Spinal cord (tissue), 10 donors: ENCODE measurements around the gene AGXT. TPM values are rescaled to one million over a fixed set of nuclear protein-coding genes. Genes with fewer than 3 reads are reported as not detected.

Experiments
- DNase-seq, 6 donors: peaks; one replicate each; pipeline versions ENCODE4 v3.0.0 to v3.0.0-alpha.2; 2013 to 2015; ENCODE audit warnings: low spot score in 6 of 6, low read depth in 4 of 6
- H3K27ac ChIP-seq: one replicate; pipeline ENCODE4 v1.5.1; 2013; ENCODE audit warnings: low read depth, low read length, control low read depth
- H3K27me3 ChIP-seq: one replicate; pipeline ENCODE4 v1.6.1; 2013; ENCODE audit warnings: low read length; ENCODE audit not compliant: control insufficient read depth, insufficient read depth
- H3K36me3 ChIP-seq: one replicate; pipeline ENCODE4 v1.6.1; 2013; ENCODE audit warnings: low read length; ENCODE audit not compliant: control insufficient read depth, insufficient read depth
- H3K4me1 ChIP-seq: one replicate; pipeline ENCODE4 v1.6.1; 2013; ENCODE audit warnings: low read length; ENCODE audit not compliant: control insufficient read depth, insufficient read depth
- H3K4me3 ChIP-seq: one replicate; pipeline ENCODE4 v1.5.1; 2013; ENCODE audit warnings: low read depth, low read length, control low read depth
- H3K9me3 ChIP-seq: one replicate; pipeline ENCODE4 v1.6.1; 2013; ENCODE audit warnings: low read length; ENCODE audit not compliant: control insufficient read depth, insufficient read depth
- WGBS: methylation state at CpG from one replicate; pipeline ENCODE4 v1.1.5; 2013; ENCODE audit warnings: missing lambda C conversion rate; ENCODE audit not compliant: insufficient coverage; 5-methylcytosine and 5-hydroxymethylcytosine counted together
- polyA plus RNA-seq, 2 donors: library from polyadenylated mRNA; unstranded; fragments of 120-200 nt; gene quantifications; one replicate each; pipeline ENCODE4 v1.2.1, GENCODE V29; 2013; ENCODE audit not compliant: insufficient read length in 2 of 2
- total RNA-seq, 2 donors: library from RNA; depleted of rRNA in 1 of 2; stranded (reverse); fragments of 120-200 nt in 1 of 2; fragments of >200 nt in 1 of 2; gene quantifications; one replicate each; pipeline versions ENCODE4 v1.2.3 to v1.2.4, GENCODE V29; 2013 to 2014
- donor health status: healthy.

AGXT gene
- total and polyA plus RNA-seq, 4 donors: 0.17 TPM; not detected in 3

DNA sequence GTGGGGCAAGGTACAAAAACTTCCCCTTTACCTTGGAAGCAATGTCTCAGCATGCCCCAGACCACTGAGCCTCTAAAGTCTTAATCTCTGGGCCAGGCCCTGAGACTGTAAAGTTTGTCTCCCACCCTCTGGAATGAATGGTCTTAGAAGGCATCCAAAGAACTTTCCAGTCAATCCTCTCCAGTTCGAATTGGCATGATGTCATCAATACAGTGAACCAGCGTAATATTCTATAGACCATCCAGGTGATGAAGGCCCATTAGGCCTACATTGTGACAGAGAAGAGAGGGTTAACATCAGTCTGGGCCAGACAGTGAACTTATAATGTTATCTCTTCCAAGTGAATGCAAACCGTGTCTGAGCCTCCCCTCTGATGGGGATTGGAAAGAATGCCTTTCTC is 16.1 kb downstream of the AGXT start:
- WGBS: 100% methylated on average over 2 of the region's 3 CpGs
- no peaks in the 10 kb centered on the region for H3K36me3 ChIP-seq
- no peaks in the 10 kb centered on the region for H3K4me1 ChIP-seq
- H3K4me3 ChIP-seq: no peak overlapping the region
- no peaks in the 10 kb centered on the region for H3K9me3 ChIP-seq
- H3K27ac ChIP-seq: no peak overlapping the region
- H3K27me3 ChIP-seq: no peaks in the 10 kb centered on the region
- DNase-seq: no peak

DNA sequence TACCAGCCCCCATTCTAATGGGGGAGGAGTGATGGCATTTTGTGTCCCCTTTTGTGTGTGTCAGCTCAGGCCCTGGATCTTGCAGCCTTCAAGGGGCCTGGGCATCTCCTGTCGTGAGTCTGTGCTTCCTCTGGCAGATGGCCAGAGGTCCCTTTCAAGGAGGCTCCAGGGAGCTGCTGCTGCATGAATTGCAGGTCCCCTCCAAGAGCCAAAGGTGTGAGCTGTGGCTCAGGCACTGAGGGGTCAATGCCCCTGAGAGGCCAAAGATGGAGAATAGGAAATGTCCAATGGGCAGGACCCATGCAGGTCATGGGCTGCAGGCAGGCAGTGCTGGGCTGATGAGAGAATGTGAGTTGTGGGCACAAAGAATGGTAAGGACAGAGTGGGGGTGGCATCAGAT is 16.9 kb downstream of the AGXT start:
- WGBS: 30% methylated on average over 1 of the region's 1 CpG
- Histone ChIP-seq H3K9me3 (no peaks in the 10 kb centered on the region), H3K36me3 (no peaks in the 10 kb centered on the region), H3K27me3 (no peaks in the 10 kb centered on the region), H3K4me1 (no peaks in the 10 kb centered on the region), H3K4me3 (no peak overlapping the region), H3K27ac (no peak overlapping the region)
- no peak for DNase-seq

DNA sequence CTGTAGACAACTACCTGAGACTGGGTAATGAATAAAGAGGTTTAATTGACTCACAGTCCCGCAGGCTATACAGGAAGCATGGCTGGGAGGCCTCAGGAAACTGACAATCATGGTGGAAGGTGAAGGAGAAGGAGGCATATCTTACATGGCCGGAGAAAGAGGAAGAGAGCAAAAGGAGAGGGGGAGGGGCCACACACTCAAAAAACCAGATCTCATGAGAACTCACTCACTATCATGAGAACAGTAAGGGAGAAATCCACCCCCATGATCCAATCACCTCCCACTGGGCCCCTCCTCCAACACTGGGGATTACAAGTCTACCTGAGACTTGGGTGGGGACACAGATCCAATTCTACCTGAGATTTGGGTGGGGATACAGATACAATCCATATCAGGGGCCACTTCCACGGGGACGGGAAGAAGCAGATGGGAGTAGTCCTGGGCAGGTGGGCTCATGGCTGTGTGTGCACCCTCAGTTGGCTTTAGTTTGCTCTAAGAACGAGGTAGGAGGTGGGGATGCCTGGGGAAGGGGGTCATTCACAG is 17.5 kb downstream of the AGXT start:
- H3K9me3 ChIP-seq: no peaks in the 10 kb centered on the region
- H3K27ac ChIP-seq: no peak overlapping the region
- 100% methylated on average over 2 of the region's 5 CpGs for WGBS
- DNase-seq: no peak
- no peaks in the 10 kb centered on the region for H3K36me3 ChIP-seq
- H3K27me3 ChIP-seq: no peaks in the 10 kb centered on the region
- no peak overlapping the region for H3K4me3 ChIP-seq
- no peaks in the 10 kb centered on the region for H3K4me1 ChIP-seq

DNA sequence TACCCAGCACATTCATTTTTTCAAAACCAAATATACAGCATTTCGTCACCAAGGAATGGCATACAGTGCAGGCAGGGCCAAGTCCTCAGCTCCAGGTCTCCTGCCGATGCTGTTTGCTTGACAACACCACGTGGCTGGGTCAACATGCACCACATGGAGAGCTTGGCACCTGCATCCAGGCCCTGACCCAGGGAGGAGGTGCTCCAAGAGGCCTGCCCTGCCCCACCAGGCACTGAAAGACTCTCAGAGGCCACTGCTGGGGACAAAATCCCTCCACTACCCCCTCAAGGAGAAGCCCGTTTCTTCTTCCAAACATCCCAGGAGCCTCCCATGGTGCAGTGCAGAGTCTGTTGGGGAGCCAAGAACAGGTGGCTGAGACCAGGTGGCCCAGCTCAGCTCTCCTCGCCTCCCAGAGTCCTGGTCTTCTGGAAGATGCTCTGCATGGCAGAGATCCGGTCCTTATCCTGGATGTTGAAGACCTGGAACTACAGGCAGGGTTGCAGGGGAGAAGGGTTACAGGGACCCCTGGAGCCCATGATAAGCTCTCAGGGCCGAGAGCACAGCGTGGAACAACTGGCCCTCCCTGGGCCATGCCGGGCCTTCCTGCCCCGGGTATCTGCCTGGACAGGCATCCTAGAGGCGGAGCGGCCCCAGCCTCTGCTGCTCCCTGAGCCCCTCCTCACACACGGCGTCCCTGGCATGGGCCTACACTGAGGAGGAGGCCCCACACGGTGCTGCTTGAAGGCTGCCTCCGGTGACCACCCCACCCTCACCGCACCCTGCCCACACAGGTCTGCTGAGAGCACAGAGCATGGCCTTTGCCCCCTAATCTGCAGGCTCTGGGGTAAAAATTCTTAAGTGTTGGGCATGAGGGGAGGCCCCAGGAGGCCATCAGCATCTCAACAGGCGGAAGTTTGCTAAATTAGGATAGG is 18.3 kb downstream of the AGXT start:
- Histone ChIP-seq H3K36me3 (no peaks in the 10 kb centered on the region), H3K27ac (no peak overlapping the region), H3K4me1 (no peaks in the 10 kb centered on the region), H3K9me3 (no peaks in the 10 kb centered on the region), H3K27me3 (no peaks in the 10 kb centered on the region), H3K4me3 (no peak overlapping the region)
- DNase-seq: no peak
- WGBS: 83% methylated on average over 15 of the region's 18 CpGs

DNA sequence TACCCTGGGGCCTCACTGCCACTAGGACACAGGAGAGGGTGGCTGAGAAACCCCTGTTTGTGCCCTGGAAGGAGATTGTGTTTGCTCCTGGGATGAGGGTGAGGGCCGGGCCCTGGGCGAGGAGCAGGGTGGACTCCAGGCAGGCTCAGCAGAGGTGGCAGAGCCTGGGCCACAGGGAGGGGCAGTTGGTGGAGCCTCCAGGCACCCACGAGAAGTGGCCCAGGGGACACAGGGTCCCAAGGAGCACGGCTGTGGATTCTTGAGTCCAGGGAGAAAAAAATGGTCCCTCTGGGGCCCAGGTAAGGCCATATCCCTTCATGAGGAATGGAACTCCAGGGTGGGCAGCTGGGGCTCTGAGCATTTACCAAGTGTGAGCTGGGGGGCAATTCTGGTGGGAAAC is 19.0 kb downstream of the AGXT start:
- no peaks in the 10 kb centered on the region for H3K9me3 ChIP-seq
- H3K4me1 ChIP-seq: no peaks in the 10 kb centered on the region
- H3K27me3 ChIP-seq: no peaks in the 10 kb centered on the region
- no peak overlapping the region for H3K4me3 ChIP-seq
- H3K27ac ChIP-seq: no peak overlapping the region
- 71% methylated on average over 4 of the region's 4 CpGs for WGBS
- H3K36me3 ChIP-seq: no peaks in the 10 kb centered on the region
- no peak for DNase-seq

DNA sequence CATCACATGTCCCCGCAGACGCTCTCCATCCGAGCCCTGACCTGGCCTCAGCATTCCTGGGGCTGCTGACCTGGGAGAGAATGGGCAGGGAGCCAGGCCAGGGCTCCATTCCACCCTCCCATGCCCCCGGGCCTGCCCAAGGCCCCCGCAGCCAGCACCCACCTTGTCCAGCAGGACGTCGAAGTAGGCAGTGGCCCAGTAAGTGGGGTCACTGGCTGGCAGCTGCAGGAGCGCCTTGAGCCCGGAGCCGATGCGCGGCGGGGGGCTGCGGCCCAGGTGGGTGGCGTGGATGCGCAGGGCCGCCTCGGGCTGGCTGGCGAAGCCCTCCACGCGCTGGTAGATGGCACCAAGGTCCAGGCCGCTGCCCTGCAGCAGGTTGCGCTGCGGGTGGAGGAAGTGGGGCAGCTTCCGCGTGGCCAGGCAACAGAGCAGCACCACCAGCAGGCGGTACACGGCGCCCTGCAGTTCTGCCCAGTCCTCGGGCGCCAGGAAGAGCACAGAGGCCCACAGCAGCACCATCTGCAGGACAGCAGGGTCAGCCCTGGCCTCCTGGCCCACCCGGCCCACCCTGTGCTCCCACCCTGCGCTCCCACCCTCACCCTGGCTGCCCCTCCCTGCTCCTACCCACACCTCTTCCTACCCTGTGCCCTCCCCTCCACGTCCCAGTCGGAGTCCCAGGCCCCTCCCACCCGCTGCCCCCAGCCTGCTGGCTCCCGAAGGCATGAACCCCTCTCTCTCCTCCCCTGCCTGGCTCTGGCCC is 19.7 kb downstream of the AGXT start:
- H3K4me3 ChIP-seq: no peak overlapping the region
- no peaks in the 10 kb centered on the region for H3K9me3 ChIP-seq
- no peaks in the 10 kb centered on the region for H3K27me3 ChIP-seq
- H3K27ac ChIP-seq: no peak overlapping the region
- WGBS: 85% methylated on average over 35 of the region's 37 CpGs
- H3K36me3 ChIP-seq: no peaks in the 10 kb centered on the region
- peaks cover 1% of the 10 kb centered on the region for H3K4me1 ChIP-seq
- DNase-seq: no peak

DNA sequence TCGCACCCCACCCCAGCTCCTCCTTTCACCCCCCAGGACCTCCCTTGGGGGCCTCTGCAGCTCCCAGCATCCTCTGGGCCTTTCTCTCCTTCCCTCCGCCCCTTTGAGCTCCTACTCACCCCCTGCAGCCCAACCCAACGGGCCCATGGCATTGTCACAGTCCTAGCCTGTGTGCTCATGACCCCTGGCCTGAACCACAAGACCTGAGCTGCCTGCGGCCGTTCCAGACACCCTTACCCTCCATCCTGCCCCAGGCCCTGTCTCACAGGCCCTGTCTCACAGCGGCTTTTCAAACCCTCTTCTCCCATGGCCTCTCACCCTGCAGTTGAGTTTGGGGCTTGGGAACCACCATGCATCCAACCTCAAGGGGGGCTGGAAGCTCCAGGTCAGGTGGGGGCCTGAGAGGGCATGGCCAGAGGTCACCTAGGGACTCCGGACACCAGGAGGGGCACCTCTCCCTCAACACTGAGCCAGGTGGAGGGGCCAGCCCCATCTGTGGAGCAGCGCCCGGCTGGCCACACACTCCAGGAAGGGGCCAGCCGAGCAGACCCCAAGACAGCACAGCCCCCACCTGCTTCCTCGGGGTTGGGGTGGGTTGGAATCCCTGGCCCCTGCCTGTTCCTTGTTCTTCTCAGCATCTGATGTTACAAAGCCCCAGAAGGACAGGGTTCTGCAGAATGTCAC is 20.4 kb downstream of the AGXT start:
- DNase-seq: no peak
- 85% methylated on average over 8 of the region's 11 CpGs for WGBS
- Histone ChIP-seq H3K27ac (no peak overlapping the region), H3K27me3 (no peaks in the 10 kb centered on the region), H3K9me3 (no peaks in the 10 kb centered on the region), H3K4me1 (peaks cover 5% of the 10 kb centered on the region), H3K4me3 (no peak overlapping the region), H3K36me3 (no peaks in the 10 kb centered on the region)

DNA sequence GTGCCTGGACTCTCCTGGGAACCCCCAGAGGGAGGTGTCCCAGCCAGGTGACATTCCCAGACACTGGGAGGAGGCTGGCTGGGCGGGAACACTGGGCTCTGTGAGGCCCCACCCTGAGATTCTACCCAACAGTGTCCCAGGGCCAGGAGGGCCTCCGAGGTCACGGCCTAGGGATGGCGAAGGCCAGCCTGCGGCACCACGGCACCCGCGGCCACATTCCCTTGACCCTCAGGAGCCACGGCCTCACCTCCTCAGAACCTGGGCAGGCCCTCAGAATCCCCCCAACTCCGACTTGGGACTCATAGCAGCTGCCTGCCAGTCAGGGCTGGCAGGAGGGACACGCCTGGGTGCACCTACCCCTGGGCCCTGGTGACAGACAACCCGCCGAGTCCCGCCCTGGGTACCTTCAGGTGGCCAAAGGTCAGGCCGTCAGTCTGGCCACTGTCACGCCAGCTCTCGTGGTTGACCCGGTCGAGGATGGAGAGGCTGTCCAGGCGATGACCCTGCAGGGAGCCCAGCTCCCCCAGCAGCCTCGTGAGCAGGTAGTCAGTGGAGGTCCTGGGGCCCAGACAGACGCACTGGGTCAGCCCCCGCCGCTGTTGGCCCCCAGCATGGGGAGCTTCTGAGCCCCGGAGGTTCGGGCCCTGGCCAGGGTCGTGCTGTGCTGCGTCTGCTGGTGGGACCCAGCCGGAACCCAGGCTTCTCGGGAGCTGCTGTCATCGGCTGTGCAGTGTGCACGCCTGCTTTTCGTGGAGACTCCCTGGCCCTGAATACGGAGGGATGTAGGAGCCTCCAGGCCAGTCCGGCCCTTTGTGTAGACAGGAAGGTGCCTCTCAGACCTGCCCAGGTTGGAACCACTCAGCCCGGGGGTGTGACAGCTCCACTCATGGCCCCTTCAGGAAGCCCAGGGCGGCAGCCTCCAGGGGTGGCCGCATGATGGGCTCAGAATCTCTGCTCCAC is 21.3 kb downstream of the AGXT start:
- Histone ChIP-seq H3K4me1 (peaks cover 5% of the 10 kb centered on the region), H3K4me3 (no peak overlapping the region), H3K27ac (no peak overlapping the region), H3K36me3 (no peaks in the 10 kb centered on the region), H3K27me3 (no peaks in the 10 kb centered on the region), H3K9me3 (no peaks in the 10 kb centered on the region)
- WGBS: 84% methylated on average over 38 of the region's 38 CpGs
- no peak for DNase-seq
